Endodermal cell (in vitro differentiated cells): ENCODE measurements around the gene ACTN4. TPM values are rescaled to one million over a fixed set of nuclear protein-coding genes. Genes with fewer than 3 reads are reported as not detected.

Experiments
- DNase-seq: peaks from one replicate; pipeline ENCODE4 v3.0.0-alpha.2; 2017
- H3K27ac ChIP-seq: 2 replicates; pipeline ENCODE4 v1.5.1; 2013; ENCODE audit warnings: mild to moderate bottlenecking, low read depth, low read length, moderate library complexity
- H3K27me3 ChIP-seq: 2 replicates; pipeline ENCODE4 v1.6.1; 2013; ENCODE audit warnings: mild to moderate bottlenecking, low read length, moderate library complexity; ENCODE audit not compliant: insufficient read depth, control insufficient read depth, poor library complexity, severe bottlenecking
- H3K36me3 ChIP-seq: 2 replicates; pipeline ENCODE4 v1.7.0; 2013; ENCODE audit warnings: mild to moderate bottlenecking, low read length, moderate library complexity; ENCODE audit not compliant: control insufficient read depth, insufficient read depth
- H3K4me1 ChIP-seq: one replicate; pipeline ENCODE4 v1.7.0; 2013; ENCODE audit warnings: low read length; ENCODE audit not compliant: control insufficient read depth, insufficient read depth
- H3K4me3 ChIP-seq: 2 replicates; pipeline ENCODE4 v1.5.1; 2013; ENCODE audit warnings: mild to moderate bottlenecking, low read length, moderate library complexity
- H3K9ac ChIP-seq: 2 replicates; pipeline ENCODE4 v1.6.1; 2013; ENCODE audit warnings: mild to moderate bottlenecking, low read length, moderate library complexity; ENCODE audit not compliant: poor library complexity, severe bottlenecking; ENCODE audit errors: extremely low read depth
- H3K9me3 ChIP-seq: 2 replicates; pipeline ENCODE4 v1.6.1; 2013; ENCODE audit warnings: mild to moderate bottlenecking, low read length, moderate library complexity; ENCODE audit not compliant: control insufficient read depth
- H3K27ac Mint-ChIP-seq: 2 replicates; pipeline ENCODE4 v1.8.0; 2020; ENCODE audit warnings: mixed read lengths
- H3K27me3 Mint-ChIP-seq: 2 replicates; pipeline ENCODE4 v1.8.0; 2021; ENCODE audit warnings: mild to moderate bottlenecking, mixed read lengths; ENCODE audit not compliant: insufficient read depth
- H3K36me3 Mint-ChIP-seq: 2 replicates; pipeline ENCODE4 v1.8.0; 2020; ENCODE audit warnings: low read depth, mixed read lengths
- H3K4me1 Mint-ChIP-seq: 2 replicates; pipeline ENCODE4 v1.8.0; 2020; ENCODE audit warnings: mixed read lengths
- H3K4me3 Mint-ChIP-seq: 2 replicates; pipeline ENCODE4 v1.8.0; 2020; ENCODE audit warnings: mild to moderate bottlenecking, moderate library complexity, mixed read lengths
- H3K9me3 Mint-ChIP-seq: 2 replicates; pipeline ENCODE4 v1.8.0; 2020; ENCODE audit warnings: mild to moderate bottlenecking, mixed read lengths
- CTCF ChIP-seq: fragments of 200-600 bp; sonication (generic); conservative IDR thresholded peaks from 2 replicates; pipeline ENCODE4 v1.5.0; 2021; ENCODE audit warnings: antibody characterized with exemption, mild to moderate bottlenecking
- WGBS, 2 experiments: methylation state at CpG; one replicate each; pipeline versions ENCODE4 v1.1.5 to v1.1.7; 2013; ENCODE audit warnings: missing lambda C conversion rate in 2 of 2, mixed read lengths in 1 of 2; ENCODE audit not compliant: insufficient coverage in 1 of 2, insufficient read length in 1 of 2; 5-methylcytosine and 5-hydroxymethylcytosine counted together
- total RNA-seq, 2 donors: library from RNA; stranded (reverse); fragmentation: NEBNext Ultra II Directional in 1 of 2; extraction: Animal tissue kit (Norgen Biotek cat#: 25700) in 1 of 2; gene quantifications; 2 replicates in 1 of 2; 3 replicates in 1 of 2; pipeline ENCODE4 v1.2.1, GENCODE V29; 2021

The ACTN4 gene
- total RNA-seq, 2 donors from 2014 or later = 378 to 437 TPM

GRCh38 chr19:38669552-38669951 lies 22.1 kb downstream of the ACTN4 start:
- no peaks in the 10 kb centered on the region for H3K9me3 Mint-ChIP-seq
- TF ChIP-seq CTCF = no peak
- no peaks in the 10 kb centered on the region for H3K27me3 ChIP-seq
- H3K36me3 ChIP-seq = peaks cover 16% of the 10 kb centered on the region
- WGBS, 2 experiments = 93% methylated on average over 4 to 5 of the region's 5 CpGs
- no peak overlapping the region for H3K4me3 Mint-ChIP-seq
- H3K9ac ChIP-seq = no peak overlapping the region
- no peak for DNase-seq
- peak overlapping the region; percentile 40 for H3K27ac Mint-ChIP-seq
- H3K27me3 Mint-ChIP-seq = no peaks in the 10 kb centered on the region
- no peak overlapping the region for H3K4me3 ChIP-seq
- peaks cover 11% of the 10 kb centered on the region for H3K36me3 Mint-ChIP-seq
- H3K4me1 Mint-ChIP-seq = peaks cover 73% of the 10 kb centered on the region
- H3K4me1 ChIP-seq = peaks cover 44% of the 10 kb centered on the region
- H3K9me3 ChIP-seq = no peaks in the 10 kb centered on the region
- H3K27ac ChIP-seq = no peak overlapping the region

GRCh38 chr19:38670921-38671398 lies 23.5 kb downstream of the ACTN4 start:
- Histone ChIP-seq H3K9ac (no peak overlapping the region), H3K27me3 (no peaks in the 10 kb centered on the region), H3K4me3 (no peak overlapping the region), H3K9me3 (no peaks in the 10 kb centered on the region), H3K27ac (no peak overlapping the region), H3K4me1 (peaks cover 31% of the 10 kb centered on the region), H3K36me3 (peaks cover 24% of the 10 kb centered on the region)
- H3K27me3 Mint-ChIP-seq = no peaks in the 10 kb centered on the region
- no peak overlapping the region for H3K4me3 Mint-ChIP-seq
- TF ChIP-seq CTCF = no peak
- no peak overlapping the region for H3K27ac Mint-ChIP-seq
- peaks cover 11% of the 10 kb centered on the region for H3K36me3 Mint-ChIP-seq
- H3K9me3 Mint-ChIP-seq = no peaks in the 10 kb centered on the region
- H3K4me1 Mint-ChIP-seq = peaks cover 76% of the 10 kb centered on the region
- no peak for DNase-seq
- WGBS, 2 experiments = 100% methylated on average over 1 of the region's 3 CpGs

GRCh38 chr19:38671654-38672053 lies 24.2 kb downstream of the ACTN4 start:
- DNase-seq = no peak
- Mint-ChIP-seq H3K9me3 (no peaks in the 10 kb centered on the region), H3K36me3 (peaks cover 12% of the 10 kb centered on the region), H3K4me3 (no peak overlapping the region), H3K27me3 (no peaks in the 10 kb centered on the region), H3K27ac (peak overlapping the region; percentile 49), H3K4me1 (peaks cover 74% of the 10 kb centered on the region)
- H3K9ac ChIP-seq = no peak overlapping the region
- no peak overlapping the region for H3K27ac ChIP-seq
- no peak overlapping the region for H3K4me3 ChIP-seq
- H3K4me1 ChIP-seq = peaks cover 25% of the 10 kb centered on the region
- no peaks in the 10 kb centered on the region for H3K9me3 ChIP-seq
- H3K36me3 ChIP-seq = peaks cover 31% of the 10 kb centered on the region
- TF ChIP-seq CTCF = no peak
- WGBS, 2 experiments = 79 to 93% methylated on average over 3 to 4 of the region's 4 CpGs
- H3K27me3 ChIP-seq = no peaks in the 10 kb centered on the region
